ENCODE results near the gene MECR. TPM values are rescaled to one million over a fixed set of nuclear protein-coding genes. Genes with fewer than 3 reads are reported as not detected.
A peak's percentile ranks its signal among the peaks of the same experiment; 100 is the strongest.

MECR gene
- total RNA-seq, 1 donor from 2014 or later = 11.7 TPM

DNA sequence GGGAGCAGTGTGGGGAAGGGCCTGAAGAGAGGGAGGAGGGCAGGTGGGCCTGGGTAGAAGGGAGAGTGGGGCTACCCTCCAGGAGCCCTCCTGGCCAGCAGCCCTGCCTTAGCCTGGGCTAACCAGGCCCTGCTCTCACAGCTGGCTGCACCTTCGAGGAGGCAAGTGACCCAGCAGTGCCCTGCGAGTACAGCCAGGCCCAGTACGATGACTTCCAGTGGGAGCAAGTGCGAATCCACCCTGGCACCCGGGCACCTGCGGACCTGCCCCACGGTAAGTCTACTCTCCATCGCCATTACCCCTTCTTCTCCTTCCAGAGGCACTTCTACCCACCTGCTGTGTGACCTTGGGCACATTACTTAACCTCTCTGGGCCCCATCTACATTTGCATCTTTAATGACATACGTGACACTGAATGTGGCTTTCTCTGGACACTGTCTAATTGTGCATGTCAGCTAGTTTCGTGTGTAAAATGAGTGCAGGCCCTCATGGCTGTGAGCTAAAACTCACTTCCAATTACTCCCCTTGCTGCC, 24.5 kb upstream of the MECR start:
- H3K36me3 ChIP-seq = no peaks in the 10 kb centered on the region
- no peaks in the 10 kb centered on the region for H3K9me3 ChIP-seq (ENCODE audit: low read depth)
- peaks cover 39% of the 10 kb centered on the region for H3K4me1 ChIP-seq
- H3K27me3 ChIP-seq = peaks cover 27% of the 10 kb centered on the region
- peaks cover 6% of the 10 kb centered on the region for H4K20me1 ChIP-seq (ENCODE audit: low read depth)
- H3F3A ChIP-seq (ENCODE audit: low read depth) = peaks cover 26% of the 10 kb centered on the region
- no peak overlapping the region for H3K4me3 Mint-ChIP-seq
- H3K9ac ChIP-seq = no peak overlapping the region
- no peaks in the 10 kb centered on the region for H3K9me3 Mint-ChIP-seq
- no peak overlapping the region for H3K4me3 ChIP-seq
- H3K79me2 ChIP-seq (ENCODE audit: low read depth) = peaks cover 11% of the 10 kb centered on the region
- no peak overlapping the region for H3K27ac Mint-ChIP-seq
- no peak for DNase-seq (ENCODE audit: low spot score)
- no peak overlapping the region for H3K4me2 ChIP-seq
- no peak overlapping the region for H2AFZ ChIP-seq (replicated peaks)
- TF ChIP-seq EZH2 (IDR thresholded peaks at IDR 0.05) (no peak), CTCF (IDR thresholded peaks at IDR 0.05) (no peak), EZH2phosphoT487 (IDR thresholded peaks at IDR 0.05) (no peak)
- H3K27me3 Mint-ChIP-seq (ENCODE audit: insufficient read depth, low read depth) = peaks cover 17% of the 10 kb centered on the region
- peaks cover 56% of the 10 kb centered on the region for H3K4me1 Mint-ChIP-seq
- H3K36me3 Mint-ChIP-seq = no peaks in the 10 kb centered on the region
- no peak overlapping the region for H3K27ac ChIP-seq

- Mint-ChIP-seq H3K4me3 (no peak overlapping the region), H3K9me3 (no peaks in the 10 kb centered on the region), H3K36me3 (no peaks in the 10 kb centered on the region), H3K27me3 (ENCODE audit: insufficient read depth, low read depth) (peaks cover 17% of the 10 kb centered on the region), H3K27ac (peak overlapping the region; percentile 50), H3K4me1 (peaks cover 63% of the 10 kb centered on the region)
- H3K4me1 ChIP-seq = peaks cover 44% of the 10 kb centered on the region
- H3K36me3 ChIP-seq = no peaks in the 10 kb centered on the region
- no peaks in the 10 kb centered on the region for H3K9me3 ChIP-seq (ENCODE audit: low read depth)
- H2AFZ ChIP-seq (replicated peaks) = no peak overlapping the region
- peaks cover 18% of the 10 kb centered on the region for H3K27me3 ChIP-seq
- no peak overlapping the region for H3K27ac ChIP-seq
- peaks cover 33% of the 10 kb centered on the region for H3F3A ChIP-seq (ENCODE audit: low read depth)
- DNase-seq (ENCODE audit: low spot score) = no peak
- H4K20me1 ChIP-seq (ENCODE audit: low read depth) = peaks cover 13% of the 10 kb centered on the region
- H3K4me3 ChIP-seq = no peak overlapping the region
- TF ChIP-seq CTCF (IDR thresholded peaks at IDR 0.05) = no peak
- no peak for TF ChIP-seq EZH2phosphoT487 (IDR thresholded peaks at IDR 0.05)
- TF ChIP-seq EZH2 (IDR thresholded peaks at IDR 0.05) = no peak
- peaks cover 11% of the 10 kb centered on the region for H3K79me2 ChIP-seq (ENCODE audit: low read depth)
- no peak overlapping the region for H3K9ac ChIP-seq
- H3K4me2 ChIP-seq = no peak overlapping the region
Measured at GRCh38 chr1:29254346-29254745, 23.6 kb upstream of the MECR start.

- Histone ChIP-seq H3K4me2 (no peak overlapping the region), H4K20me1 (ENCODE audit: low read depth) (peaks cover 13% of the 10 kb centered on the region), H3K27ac (no peak overlapping the region), H3K4me3 (no peak overlapping the region), H3K9ac (no peak overlapping the region), H3K9me3 (ENCODE audit: low read depth) (no peaks in the 10 kb centered on the region), H3K79me2 (ENCODE audit: low read depth) (peaks cover 11% of the 10 kb centered on the region), H2AFZ (replicated peaks) (no peak overlapping the region), H3K4me1 (peaks cover 48% of the 10 kb centered on the region), H3K27me3 (peaks cover 7% of the 10 kb centered on the region), H3F3A (ENCODE audit: low read depth) (peaks cover 30% of the 10 kb centered on the region), H3K36me3 (no peaks in the 10 kb centered on the region)
- H3K27me3 Mint-ChIP-seq (ENCODE audit: insufficient read depth, low read depth) = peaks cover 9% of the 10 kb centered on the region
- H3K27ac Mint-ChIP-seq = no peak overlapping the region
- no peaks in the 10 kb centered on the region for H3K9me3 Mint-ChIP-seq
- H3K4me1 Mint-ChIP-seq = peaks cover 66% of the 10 kb centered on the region
- H3K4me3 Mint-ChIP-seq = no peak overlapping the region
- no peak for DNase-seq (ENCODE audit: low spot score)
- TF ChIP-seq EZH2phosphoT487 (IDR thresholded peaks at IDR 0.05) (no peak), CTCF (IDR thresholded peaks at IDR 0.05) (no peak), EZH2 (IDR thresholded peaks at IDR 0.05) (no peak)
- no peaks in the 10 kb centered on the region for H3K36me3 Mint-ChIP-seq
Measured at GRCh38 chr1:29253180-29253579, 22.4 kb upstream of the MECR start.

Measured in neural progenitor cell (in vitro differentiated cells).